ENCODE data around the gene SEMA3B.

- TF ChIP-seq CTCF (IDR thresholded peaks at IDR 0.05) (no peak), ZFX (IDR thresholded peaks at IDR 0.05; ENCODE audit: borderline replicate concordance) (no peak)
Observed at GRCh38 chr3:50241713-50242380, 27.1 kb upstream of the SEMA3B start.
